Measurements from ENCODE around the gene CHN2. TPM values are rescaled to one million over a fixed set of nuclear protein-coding genes. Genes with fewer than 3 reads are reported as not detected.

CHN2 gene
- total RNA-seq, 1 donor from 2014 or later: 5.7 TPM

DNA sequence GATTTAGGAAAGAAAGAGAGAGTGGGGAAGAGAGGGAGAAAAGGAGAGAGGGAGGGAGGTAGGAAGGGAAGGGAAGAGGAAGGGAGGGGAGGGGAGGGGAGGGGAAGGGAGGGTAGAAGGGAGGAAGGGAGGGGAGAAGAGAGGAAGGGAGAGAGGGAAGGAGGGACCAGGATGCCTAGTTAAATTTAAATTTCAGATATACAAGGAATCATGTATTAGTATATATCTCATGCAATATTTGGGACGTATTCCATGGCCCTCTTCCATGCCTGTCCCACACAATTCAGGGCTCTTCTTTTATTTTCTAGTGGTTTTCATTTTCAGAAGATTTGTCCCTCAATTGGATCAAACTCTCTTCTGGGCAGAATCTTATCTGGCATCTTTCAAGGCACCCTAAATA lies 196.7 kb downstream of the CHN2 start:
- no peak for DNase-seq (ENCODE audit: low read depth)
- TF ChIP-seq, protein P1, sequence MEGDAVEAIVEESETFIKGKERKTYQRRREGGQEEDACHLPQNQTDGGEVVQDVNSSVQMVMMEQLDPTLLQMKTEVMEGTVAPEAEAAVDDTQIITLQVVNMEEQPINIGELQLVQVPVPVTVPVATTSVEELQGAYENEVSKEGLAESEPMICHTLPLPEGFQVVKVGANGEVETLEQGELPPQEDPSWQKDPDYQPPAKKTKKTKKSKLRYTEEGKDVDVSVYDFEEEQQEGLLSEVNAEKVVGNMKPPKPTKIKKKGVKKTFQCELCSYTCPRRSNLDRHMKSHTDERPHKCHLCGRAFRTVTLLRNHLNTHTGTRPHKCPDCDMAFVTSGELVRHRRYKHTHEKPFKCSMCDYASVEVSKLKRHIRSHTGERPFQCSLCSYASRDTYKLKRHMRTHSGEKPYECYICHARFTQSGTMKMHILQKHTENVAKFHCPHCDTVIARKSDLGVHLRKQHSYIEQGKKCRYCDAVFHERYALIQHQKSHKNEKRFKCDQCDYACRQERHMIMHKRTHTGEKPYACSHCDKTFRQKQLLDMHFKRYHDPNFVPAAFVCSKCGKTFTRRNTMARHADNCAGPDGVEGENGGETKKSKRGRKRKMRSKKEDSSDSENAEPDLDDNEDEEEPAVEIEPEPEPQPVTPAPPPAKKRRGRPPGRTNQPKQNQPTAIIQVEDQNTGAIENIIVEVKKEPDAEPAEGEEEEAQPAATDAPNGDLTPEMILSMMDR (IDR thresholded peaks at IDR 0.05; ENCODE audit: insufficient read depth, low read length, poor library complexity, severe bottlenecking): no peak
- Histone ChIP-seq H3K4me3 (ENCODE audit: low read depth, low read length) (no peak overlapping the region), H3K27me3 (ENCODE audit: control insufficient read depth, insufficient read depth, low read length) (no peaks in the 10 kb centered on the region), H3K36me3 (ENCODE audit: control insufficient read depth, insufficient read depth, low read length) (no peaks in the 10 kb centered on the region)

DNA sequence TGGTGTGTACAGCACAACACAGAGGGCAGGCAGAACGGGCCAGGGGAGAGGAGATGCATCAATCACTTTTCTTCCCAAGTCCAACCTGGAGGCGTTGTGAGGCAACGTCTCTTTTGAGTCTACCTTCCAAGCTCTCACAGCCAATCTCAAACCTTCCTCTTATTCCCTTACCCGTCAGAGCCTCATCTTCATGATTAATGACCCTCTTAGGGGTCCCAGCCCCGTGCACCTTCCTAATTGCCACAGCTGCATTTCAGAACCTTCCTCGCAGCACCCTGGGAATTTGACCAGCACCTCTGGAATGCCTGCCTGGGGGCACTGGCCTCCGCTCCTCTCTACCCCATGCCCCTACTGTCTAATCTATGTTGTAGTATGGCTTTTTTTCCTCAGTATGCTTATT lies 199.7 kb downstream of the CHN2 start:
- TF ChIP-seq, protein P1 (IDR thresholded peaks at IDR 0.05; ENCODE audit: insufficient read depth, low read length, poor library complexity, severe bottlenecking): no peak
- Histone ChIP-seq H3K27me3 (ENCODE audit: control insufficient read depth, insufficient read depth, low read length) (no peaks in the 10 kb centered on the region), H3K4me3 (ENCODE audit: low read depth, low read length) (no peak overlapping the region), H3K36me3 (ENCODE audit: control insufficient read depth, insufficient read depth, low read length) (no peaks in the 10 kb centered on the region)
- DNase-seq (ENCODE audit: low read depth): no peak

DNA sequence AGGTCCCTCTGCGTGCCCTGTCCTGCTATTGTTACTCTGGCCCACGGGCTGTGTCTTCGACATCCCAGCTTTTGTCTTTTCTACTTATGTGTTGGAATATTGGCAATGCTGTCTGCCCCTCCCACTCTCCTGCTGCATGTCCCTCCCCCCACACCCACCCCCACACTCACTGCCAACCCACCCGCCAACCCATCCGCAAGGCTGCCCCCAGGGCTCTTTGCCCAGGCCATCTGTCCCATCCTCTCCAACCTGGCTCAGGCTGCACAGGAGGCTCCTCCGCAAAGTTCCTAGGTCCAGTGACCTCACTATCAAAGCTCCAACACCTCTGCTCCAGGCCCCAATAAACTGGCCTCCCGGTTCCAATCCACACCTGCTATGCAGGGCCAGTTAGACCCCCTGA lies 202.0 kb downstream of the CHN2 start:
- no peaks in the 10 kb centered on the region for H3K27me3 ChIP-seq (ENCODE audit: control insufficient read depth, insufficient read depth, low read length)
- TF ChIP-seq, protein P1 (IDR thresholded peaks at IDR 0.05; ENCODE audit: insufficient read depth, low read length, poor library complexity, severe bottlenecking): no peak
- H3K36me3 ChIP-seq (ENCODE audit: control insufficient read depth, insufficient read depth, low read length): no peaks in the 10 kb centered on the region
- DNase-seq (ENCODE audit: low read depth): no peak
- H3K4me3 ChIP-seq (ENCODE audit: low read depth, low read length): no peak overlapping the region

DNA sequence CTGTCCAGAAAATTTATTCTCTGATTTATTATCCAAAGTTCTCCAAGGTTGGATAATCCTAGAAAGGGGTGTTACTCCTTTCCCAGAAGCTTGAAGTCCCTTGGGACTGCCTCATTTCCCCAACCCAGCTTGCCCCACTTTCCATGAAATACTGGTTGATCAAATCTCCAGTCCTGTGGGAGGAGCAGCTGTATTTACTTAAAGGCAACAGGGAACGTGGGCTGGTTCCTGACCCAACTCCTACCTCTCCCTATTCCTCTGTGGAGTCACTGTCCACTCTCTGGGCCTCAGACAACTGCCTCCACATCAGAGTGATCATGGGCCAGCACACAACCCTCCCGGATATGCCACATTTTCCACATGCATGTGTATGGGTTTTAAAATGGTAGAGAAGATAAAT lies 202.8 kb downstream of the CHN2 start:
- Histone ChIP-seq H3K27me3 (ENCODE audit: control insufficient read depth, insufficient read depth, low read length) (no peaks in the 10 kb centered on the region), H3K36me3 (ENCODE audit: control insufficient read depth, insufficient read depth, low read length) (no peaks in the 10 kb centered on the region), H3K4me3 (ENCODE audit: low read depth, low read length) (no peak overlapping the region)
- TF ChIP-seq, protein P1 (IDR thresholded peaks at IDR 0.05; ENCODE audit: insufficient read depth, low read length, poor library complexity, severe bottlenecking): no peak
- no peak for DNase-seq (ENCODE audit: low read depth)

DNA sequence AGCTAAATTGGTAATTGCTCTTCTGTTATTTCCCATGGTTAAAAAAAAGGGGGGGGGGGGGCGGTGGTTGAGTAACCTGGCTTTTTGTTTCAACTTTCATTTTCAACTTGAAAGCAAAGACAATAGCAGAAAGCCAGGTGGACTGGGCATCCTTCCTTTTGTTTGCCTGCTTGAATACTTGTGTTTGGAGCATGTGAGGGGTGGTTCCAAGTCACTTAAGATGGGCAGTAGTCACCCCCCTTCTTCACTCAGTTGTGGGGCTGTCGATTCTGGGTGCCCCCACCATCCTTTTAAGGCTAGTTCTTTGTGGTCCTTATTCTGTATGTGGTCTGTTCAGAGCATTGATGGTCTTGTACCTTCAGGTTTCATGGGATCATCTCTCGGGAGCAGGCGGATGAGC lies 203.4 kb downstream of the CHN2 start:
- no peak for DNase-seq (ENCODE audit: low read depth)
- Histone ChIP-seq H3K36me3 (ENCODE audit: control insufficient read depth, insufficient read depth, low read length) (no peaks in the 10 kb centered on the region), H3K27me3 (ENCODE audit: control insufficient read depth, insufficient read depth, low read length) (no peaks in the 10 kb centered on the region), H3K4me3 (ENCODE audit: low read depth, low read length) (no peak overlapping the region)
- TF ChIP-seq, protein P1 (IDR thresholded peaks at IDR 0.05; ENCODE audit: insufficient read depth, low read length, poor library complexity, severe bottlenecking): no peak

DNA sequence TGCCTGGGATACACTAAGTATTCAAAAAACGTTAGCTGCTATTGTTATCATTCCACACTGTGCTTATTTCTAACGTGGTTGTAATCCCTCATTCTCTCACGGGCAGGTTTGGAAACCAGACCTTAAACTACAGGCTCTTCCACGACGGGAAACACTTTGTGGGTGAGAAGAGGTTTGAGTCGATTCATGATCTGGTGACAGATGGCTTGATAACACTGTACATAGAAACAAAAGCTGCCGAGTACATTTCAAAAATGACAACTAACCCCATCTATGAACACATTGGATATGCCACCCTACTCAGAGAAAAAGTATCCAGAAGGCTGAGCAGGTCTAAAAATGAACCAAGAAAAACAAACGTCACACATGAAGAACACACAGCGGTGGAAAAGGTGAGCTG lies 205.9 kb downstream of the CHN2 start:
- H3K36me3 ChIP-seq (ENCODE audit: control insufficient read depth, insufficient read depth, low read length): no peaks in the 10 kb centered on the region
- no peak overlapping the region for H3K4me3 ChIP-seq (ENCODE audit: low read depth, low read length)

More for the DNA sequence above, 205.9 kb downstream of the CHN2 start:
- TF ChIP-seq, protein P1 (IDR thresholded peaks at IDR 0.05; ENCODE audit: insufficient read depth, low read length, poor library complexity, severe bottlenecking): no peak
- H3K27me3 ChIP-seq (ENCODE audit: control insufficient read depth, insufficient read depth, low read length): no peaks in the 10 kb centered on the region
- no peak for DNase-seq (ENCODE audit: low read depth)

Measured in kidney epithelial cell (primary cell).